ENCODE results near the gene RAB25.

The RAB25 gene

GRCh38 chr1:156099282-156099681, 38.3 kb downstream of the RAB25 start:
- in situ Hi-C loops (cut with MboI; ENCODE audit: low sequenced_read_pairs) = no loop called here

GRCh38 chr1:156100205-156100995, 39.4 kb downstream of the RAB25 start:
- in situ Hi-C loops (cut with MboI; ENCODE audit: low sequenced_read_pairs) = no loop called here

DNA sequence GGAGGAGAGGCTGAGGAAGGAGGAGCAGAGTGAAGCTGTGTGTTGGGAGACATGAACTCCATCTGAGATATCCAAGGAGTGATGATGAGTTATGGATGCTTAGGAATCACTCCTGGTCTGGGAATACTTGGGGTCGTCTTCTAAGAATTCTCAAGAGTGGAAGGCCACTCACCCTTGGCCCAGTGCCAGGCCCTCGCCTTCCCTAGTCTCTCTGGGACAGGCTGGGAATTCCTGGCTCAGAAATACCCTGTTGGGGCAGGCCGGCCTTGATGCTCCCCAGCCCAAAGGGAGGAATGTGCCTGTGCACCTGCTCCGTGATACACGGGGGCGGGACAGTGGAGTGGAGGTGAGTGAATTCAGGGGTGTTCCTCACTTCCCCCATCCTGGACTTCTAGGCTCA, 40.9 kb downstream of the RAB25 start:
- in situ Hi-C loops (cut with MboI; ENCODE audit: low sequenced_read_pairs) = no loop called here

GRCh38 chr1:156102633-156103511, 41.9 kb downstream of the RAB25 start:
- in situ Hi-C loops (cut with MboI; ENCODE audit: low sequenced_read_pairs) = no loop called here

DNA sequence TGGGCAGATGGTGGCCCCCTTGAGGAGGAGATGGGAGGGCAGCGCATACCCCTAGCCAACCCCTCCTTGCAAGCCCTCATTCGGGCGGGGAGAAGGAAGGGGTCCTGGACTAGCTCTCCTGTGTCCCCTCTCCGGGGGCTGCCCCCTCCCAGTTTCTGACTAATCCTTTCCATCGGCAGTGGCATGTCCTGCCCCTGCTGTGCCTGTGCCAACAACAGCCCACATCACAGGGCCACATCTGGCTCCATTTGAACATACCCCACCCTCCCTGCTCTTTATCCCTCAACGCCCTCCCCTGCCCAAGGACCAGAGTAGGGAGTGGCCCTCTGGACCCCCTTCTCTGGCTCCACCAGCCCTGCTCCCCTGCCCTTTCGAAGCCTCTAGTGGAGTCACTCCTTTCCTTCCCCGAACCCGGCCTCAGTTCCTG, 42.6 kb downstream of the RAB25 start:
- in situ Hi-C loops (cut with MboI; ENCODE audit: low sequenced_read_pairs) = no loop called here

DNA sequence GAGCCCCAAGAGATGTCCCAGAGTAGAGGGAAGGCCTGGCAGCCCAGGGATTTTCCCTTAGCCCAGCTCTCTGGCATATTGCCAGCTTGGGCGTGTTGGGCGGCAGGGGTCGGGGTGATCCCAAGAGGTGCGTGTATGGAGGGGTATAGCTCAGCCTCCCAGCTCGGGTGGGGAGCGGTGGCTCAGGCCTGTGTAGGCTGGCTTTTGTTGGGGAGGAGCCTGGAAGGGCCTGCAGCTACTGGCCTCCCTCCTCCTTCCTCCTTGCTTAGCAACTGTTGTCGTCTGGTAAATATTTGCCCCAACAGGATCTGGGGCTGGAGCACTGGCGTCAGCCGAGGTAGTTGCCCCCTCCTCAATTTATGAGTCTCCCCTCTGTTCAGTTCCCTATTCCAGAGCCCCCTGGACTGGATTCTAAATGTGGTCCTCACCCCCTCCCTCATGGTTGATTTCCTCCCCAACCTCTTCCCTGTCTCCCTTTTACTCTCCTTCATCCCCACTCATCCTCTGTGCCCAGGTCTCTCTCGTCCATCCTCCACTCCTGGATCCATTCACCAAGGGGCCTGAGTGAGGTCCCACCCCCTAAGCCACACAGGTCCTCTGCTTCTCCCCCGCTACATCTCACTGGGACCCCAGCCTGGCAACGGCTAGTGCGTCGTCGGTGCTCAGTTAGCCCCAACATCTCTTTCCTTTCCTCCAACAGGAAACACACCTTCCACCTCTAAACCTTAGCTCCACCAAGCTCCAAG, 43.3 kb downstream of the RAB25 start:
- in situ Hi-C loops (cut with MboI; ENCODE audit: low sequenced_read_pairs) = no loop called here

DNA sequence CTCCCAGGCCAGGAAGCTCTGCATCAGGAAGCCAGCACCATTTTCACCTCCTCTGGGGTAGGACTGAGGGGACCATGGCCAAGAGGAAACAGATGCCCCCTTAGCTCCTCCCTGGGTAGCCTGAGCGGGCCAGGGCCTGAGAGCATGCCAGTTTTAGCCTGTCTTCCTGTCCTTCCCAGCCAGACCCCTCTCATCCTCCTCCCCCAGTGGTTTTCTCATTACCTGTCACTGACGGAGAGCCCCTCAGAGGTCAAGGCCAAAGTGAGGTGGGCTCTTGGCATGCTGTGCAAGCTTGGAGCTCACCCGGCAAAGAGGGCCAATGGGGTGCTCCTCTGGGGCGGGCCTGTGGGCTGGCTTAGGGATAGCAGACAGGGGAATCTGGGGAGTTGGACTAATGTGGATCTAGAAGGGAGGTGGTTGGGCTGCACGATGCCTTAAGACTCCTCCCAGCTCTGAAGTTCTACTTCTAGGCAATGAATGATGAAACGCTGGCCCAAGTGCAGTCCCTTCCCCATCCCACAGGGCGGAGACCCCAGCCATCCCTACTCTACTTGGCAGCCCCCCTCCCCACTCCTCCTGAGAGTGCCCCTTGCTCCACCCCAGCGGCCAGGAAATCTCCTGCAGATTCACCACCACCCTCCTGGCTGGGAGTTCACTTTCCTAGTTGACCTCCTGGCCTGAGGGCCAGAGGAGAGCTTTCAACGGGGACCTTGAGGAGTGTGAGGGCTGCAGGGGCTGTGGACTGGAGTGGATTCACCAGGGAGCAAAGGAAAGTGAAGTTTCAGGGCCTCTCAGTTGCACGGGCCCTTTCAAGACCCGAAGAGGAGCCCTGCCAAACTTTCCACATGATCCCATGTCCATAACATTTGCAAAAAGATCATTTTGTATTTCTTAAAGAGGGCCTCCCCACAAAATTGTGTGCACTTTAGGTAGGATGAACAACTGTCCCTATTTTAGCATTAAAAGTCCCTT, 44.2 kb downstream of the RAB25 start:
- in situ Hi-C loops (cut with MboI; ENCODE audit: low sequenced_read_pairs) = no loop called here

- in situ Hi-C loops (cut with MboI; ENCODE audit: low sequenced_read_pairs) = no loop called here
Observed at GRCh38 chr1:156106624-156107488, 45.9 kb downstream of the RAB25 start.

DNA sequence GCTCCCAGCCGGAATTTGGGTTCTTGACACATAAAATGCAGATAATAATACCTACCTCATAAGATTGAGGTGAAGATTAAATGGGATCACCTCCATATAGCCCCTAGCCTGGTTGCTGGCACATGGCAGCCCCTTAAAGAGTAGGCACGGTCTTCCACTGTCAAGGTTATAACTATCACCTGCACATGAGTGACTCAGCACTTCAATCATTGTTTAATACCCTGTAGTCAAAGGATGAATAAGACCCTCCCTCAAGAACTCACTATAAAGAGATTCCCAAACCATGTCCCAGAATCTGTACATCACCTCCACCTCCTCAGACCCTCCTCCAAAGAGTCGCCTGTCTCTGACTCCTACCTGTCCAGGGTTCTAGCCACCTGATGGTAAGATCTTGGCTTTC, 47.1 kb downstream of the RAB25 start:
- in situ Hi-C loops (cut with MboI; ENCODE audit: low sequenced_read_pairs) = no loop called here

- in situ Hi-C loops (cut with MboI; ENCODE audit: low sequenced_read_pairs) = no loop called here
Observed at GRCh38 chr1:156108664-156109241, 47.8 kb downstream of the RAB25 start.

GRCh38 chr1:156110252-156110651, 49.3 kb downstream of the RAB25 start:
- in situ Hi-C loops (cut with MboI; ENCODE audit: low sequenced_read_pairs) = no loop called here

DNA sequence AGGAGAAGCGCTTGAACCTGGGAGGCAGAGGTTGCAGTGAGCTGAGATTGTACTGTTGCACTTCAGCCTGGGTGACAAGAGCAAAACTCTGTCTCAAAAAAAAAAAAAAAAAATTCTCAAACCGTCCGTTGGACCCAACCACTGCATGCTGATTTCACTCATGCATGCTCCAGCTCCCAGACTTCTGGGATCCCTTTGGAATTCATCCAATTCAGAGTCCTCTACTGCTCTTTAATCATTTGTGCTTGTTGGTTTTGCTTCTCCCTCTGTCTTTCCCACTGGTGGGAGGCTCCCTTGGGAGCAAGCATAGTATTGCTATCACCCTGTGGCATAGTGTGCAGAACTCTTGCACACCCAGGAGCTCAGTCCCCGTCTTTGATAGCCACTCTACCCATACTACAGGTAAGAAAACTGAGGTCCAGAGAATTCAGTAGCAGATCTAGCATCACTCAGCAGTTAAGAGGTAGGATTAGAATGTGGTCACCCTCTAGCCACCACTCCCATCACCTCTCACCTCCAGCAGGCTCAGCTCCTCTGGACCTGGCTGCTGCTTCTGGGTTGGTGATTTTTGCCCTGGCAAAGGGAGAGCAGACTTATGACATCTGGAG, 50.5 kb downstream of the RAB25 start:
- in situ Hi-C loops (cut with MboI; ENCODE audit: low sequenced_read_pairs) = no loop called here

DNA sequence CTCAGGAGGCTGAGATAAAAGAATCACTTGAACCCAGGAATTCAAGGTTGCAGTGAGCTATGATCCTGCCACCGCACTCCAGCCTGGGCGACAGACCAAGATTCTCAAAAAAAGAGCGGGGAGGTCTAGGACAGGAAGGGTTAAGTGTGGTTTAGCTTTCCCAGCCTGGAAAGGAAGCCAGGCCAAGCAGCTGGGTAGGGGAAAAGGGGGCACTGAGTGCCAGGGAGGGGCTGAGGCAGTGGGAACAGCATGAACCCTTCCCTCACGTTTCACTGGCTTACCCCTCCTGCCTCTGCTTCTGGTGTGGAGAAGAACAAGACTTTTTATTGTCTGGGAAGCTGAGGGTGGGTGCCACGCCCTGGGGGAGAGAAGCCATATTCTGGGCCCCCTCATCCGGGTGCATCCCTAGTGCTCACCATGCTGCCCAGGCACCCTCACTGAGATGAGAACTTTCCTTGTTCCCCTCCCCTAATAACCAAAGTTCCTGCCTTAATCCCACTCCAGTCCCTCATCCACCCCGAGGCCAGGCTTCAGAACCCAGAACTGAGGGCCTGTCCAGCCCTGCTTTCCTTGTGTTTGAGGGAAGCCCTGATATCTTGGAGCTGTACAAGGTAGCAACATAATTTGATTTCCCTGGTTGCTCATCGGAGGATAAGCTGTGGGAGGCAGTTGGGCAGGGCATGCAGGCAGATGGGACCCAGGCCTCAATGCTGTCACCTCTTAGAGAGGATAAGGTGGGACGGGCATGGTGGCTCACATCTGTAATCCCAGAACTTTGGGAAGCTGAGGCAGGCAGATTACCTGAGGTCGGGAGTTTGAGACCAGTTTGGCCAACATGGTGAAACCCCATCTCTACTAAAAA, 51.5 kb downstream of the RAB25 start:
- in situ Hi-C loops (cut with MboI; ENCODE audit: low sequenced_read_pairs) = no loop called here

- in situ Hi-C loops (cut with MboI; ENCODE audit: low sequenced_read_pairs) = no loop called here
Observed at GRCh38 chr1:156113282-156113950, 52.5 kb downstream of the RAB25 start.

- in situ Hi-C loops (cut with MboI; ENCODE audit: low sequenced_read_pairs) = no loop called here
Observed at GRCh38 chr1:156114101-156114918, 53.4 kb downstream of the RAB25 start, which contains the start of gene LMNA. Gene LMNA, plus strand, starts transcription at chr1:156114711. Its CDS starts 208 bp downstream, at chr1:156114919.

DNA sequence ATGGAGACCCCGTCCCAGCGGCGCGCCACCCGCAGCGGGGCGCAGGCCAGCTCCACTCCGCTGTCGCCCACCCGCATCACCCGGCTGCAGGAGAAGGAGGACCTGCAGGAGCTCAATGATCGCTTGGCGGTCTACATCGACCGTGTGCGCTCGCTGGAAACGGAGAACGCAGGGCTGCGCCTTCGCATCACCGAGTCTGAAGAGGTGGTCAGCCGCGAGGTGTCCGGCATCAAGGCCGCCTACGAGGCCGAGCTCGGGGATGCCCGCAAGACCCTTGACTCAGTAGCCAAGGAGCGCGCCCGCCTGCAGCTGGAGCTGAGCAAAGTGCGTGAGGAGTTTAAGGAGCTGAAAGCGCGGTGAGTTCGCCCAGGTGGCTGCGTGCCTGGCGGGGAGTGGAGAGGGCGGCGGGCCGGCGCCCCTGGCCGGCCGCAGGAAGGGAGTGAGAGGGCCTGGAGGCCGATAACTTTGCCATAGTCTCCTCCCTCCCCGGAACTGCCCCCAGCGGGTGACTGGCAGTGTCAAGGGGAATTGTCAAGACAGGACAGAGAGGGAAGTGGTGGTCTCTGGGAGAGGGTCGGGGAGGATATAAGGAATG, 54.1 kb downstream of the RAB25 start:
- in situ Hi-C loops (cut with MboI; ENCODE audit: low sequenced_read_pairs) = no loop called here
